Esophagus muscularis mucosa (tissue), 4 donors: ENCODE results near the gene GDF2.

Source experiments
- CTCF ChIP-seq, 3 experiments: fragments of 200-600 bp in 2 of 3; fragments of 450-650 bp in 1 of 3; sonication (generic) in 2 of 3; IDR thresholded peaks; one replicate each; pipeline ENCODE4 v1.5.1; 2017 to 2019; ENCODE audit warnings: antibody characterized with exemption in 3 of 3, mild to moderate bottlenecking in 2 of 3, moderate library complexity in 1 of 3
- EP300 ChIP-seq: sonication (generic); formaldehyde crosslinking; IDR thresholded peaks from one replicate; pipeline ENCODE4 v1.6.1; 2017; ENCODE audit warnings: antibody characterized with exemption
- POLR2A ChIP-seq: fragments of 450-650 bp; IDR thresholded peaks from one replicate; pipeline ENCODE4 v1.6.1; 2017; ENCODE audit warnings: antibody characterized with exemption, moderate library complexity, mild to moderate bottlenecking, low read depth
- POLR2AphosphoS5 ChIP-seq, 2 donors: sonication (generic); formaldehyde crosslinking; IDR thresholded peaks; one replicate each; pipeline ENCODE4 v1.6.1; 2017; ENCODE audit warnings: antibody characterized with exemption in 2 of 2

DNA sequence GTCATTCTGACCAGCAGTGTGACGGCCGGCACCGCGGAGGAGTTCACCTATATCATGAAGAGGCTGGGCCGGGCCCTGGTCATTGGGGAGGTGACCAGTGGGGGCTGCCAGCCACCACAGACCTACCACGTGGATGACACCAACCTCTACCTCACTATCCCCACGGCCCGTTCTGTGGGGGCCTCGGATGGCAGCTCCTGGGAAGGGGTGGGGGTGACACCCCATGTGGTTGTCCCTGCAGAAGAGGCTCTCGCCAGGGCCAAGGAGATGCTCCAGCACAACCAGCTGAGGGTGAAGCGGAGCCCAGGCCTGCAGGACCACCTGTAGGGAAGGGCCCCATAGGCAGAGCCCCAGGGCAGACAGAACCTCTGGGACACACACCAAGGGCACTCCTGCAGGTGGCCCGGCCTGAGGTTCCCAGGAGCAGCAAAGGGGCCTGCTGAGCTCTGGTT, 34.9 kb downstream of the GDF2 start:
- TF ChIP-seq CTCF (IDR thresholded peaks at IDR 0.05) (no peak), POLR2A (no peak), POLR2AphosphoS5 (IDR thresholded peaks at IDR 0.05) (no peak), EP300 (no peak)
